ENCODE results near the gene SLC6A1. TPM values are rescaled to one million over a fixed set of nuclear protein-coding genes. Genes with fewer than 3 reads are reported as not detected.

SLC6A1 gene
- total RNA-seq, 2 experiments from 2014 or later: not detected

GRCh38 chr3:11004563-11004962, 12.0 kb downstream of the SLC6A1 start:
- no peaks in the 10 kb centered on the region for H3K79me2 ChIP-seq (ENCODE audit: insufficient read depth, low read depth, low read length)
- BruUV-seq (replicated peaks): no TSS peak
- ChIA-PET POLR2A (interaction anchor here (0.7 kb wide), 1 partner anchor 22 kb away, joined by 3 read pairs; no protein-coding TSS in a partner anchor), CTCF (ENCODE audit: unreplicated experiment) (no interaction called here)
- H3K27ac ChIP-seq (ENCODE audit: low read depth, low read length, poor library complexity, severe bottlenecking): no peak overlapping the region
- H2AFZ ChIP-seq (ENCODE audit: low read length): no peak overlapping the region
- no peak overlapping the region for H3K4me3 ChIP-seq (ENCODE audit: low read depth, low read length, poor library complexity, severe bottlenecking)
- no peak overlapping the region for H3K4me2 ChIP-seq (ENCODE audit: low read length)
- DNase-seq (ENCODE audit: low spot score): no peak
- H4K20me1 ChIP-seq (ENCODE audit: insufficient read depth, low read length): no peaks in the 10 kb centered on the region
- H3K9me2 ChIP-seq (ENCODE audit: insufficient read depth, low read length): no peaks in the 10 kb centered on the region
- no peaks in the 10 kb centered on the region for H3K36me3 ChIP-seq (ENCODE audit: insufficient read depth, low read length)
- no peaks in the 10 kb centered on the region for H3K9me3 ChIP-seq (ENCODE audit: low read length)
- H3K4me1 ChIP-seq (ENCODE audit: insufficient read depth, low read length, poor library complexity, severe bottlenecking): no peaks in the 10 kb centered on the region
- TF ChIP-seq EZH2phosphoT487 (IDR thresholded peaks at IDR 0.05; ENCODE audit: borderline replicate concordance, low read depth, low read length): no peak
- no peak for TF ChIP-seq CTCF (conservative IDR thresholded peaks at IDR 0.05; ENCODE audit: low read length)
- intact Hi-C loops (cut with micrococcal nuclease; ENCODE audit: unreplicated experiment): no loop called here

GRCh38 chr3:11005686-11006256, 13.2 kb downstream of the SLC6A1 start:
- intact Hi-C loops (cut with micrococcal nuclease; ENCODE audit: unreplicated experiment): no loop called here
- H3K9me3 ChIP-seq (ENCODE audit: low read length): no peaks in the 10 kb centered on the region
- ChIA-PET CTCF (ENCODE audit: unreplicated experiment) (no interaction called here), POLR2A (no interaction called here)
- no peaks in the 10 kb centered on the region for H3K79me2 ChIP-seq (ENCODE audit: insufficient read depth, low read depth, low read length)
- H3K27ac ChIP-seq (ENCODE audit: low read depth, low read length, poor library complexity, severe bottlenecking): no peak overlapping the region
- H3K4me2 ChIP-seq (ENCODE audit: low read length): no peak overlapping the region
- H2AFZ ChIP-seq (ENCODE audit: low read length): no peak overlapping the region
- no peak overlapping the region for H3K4me3 ChIP-seq (ENCODE audit: low read depth, low read length, poor library complexity, severe bottlenecking)
- H3K4me1 ChIP-seq (ENCODE audit: insufficient read depth, low read length, poor library complexity, severe bottlenecking): no peaks in the 10 kb centered on the region
- BruUV-seq (replicated peaks): no TSS peak
- TF ChIP-seq EZH2phosphoT487 (IDR thresholded peaks at IDR 0.05; ENCODE audit: borderline replicate concordance, low read depth, low read length) (no peak), CTCF (conservative IDR thresholded peaks at IDR 0.05; ENCODE audit: low read length) (no peak)
- H4K20me1 ChIP-seq (ENCODE audit: insufficient read depth, low read length): no peaks in the 10 kb centered on the region
- no peaks in the 10 kb centered on the region for H3K36me3 ChIP-seq (ENCODE audit: insufficient read depth, low read length)
- DNase-seq (ENCODE audit: low spot score): no peak
- H3K9me2 ChIP-seq (ENCODE audit: insufficient read depth, low read length): no peaks in the 10 kb centered on the region

- Histone ChIP-seq H3K9me2 (ENCODE audit: insufficient read depth, low read length) (no peaks in the 10 kb centered on the region), H4K20me1 (ENCODE audit: insufficient read depth, low read length) (no peaks in the 10 kb centered on the region), H3K79me2 (ENCODE audit: insufficient read depth, low read depth, low read length) (no peaks in the 10 kb centered on the region), H3K4me1 (ENCODE audit: insufficient read depth, low read length, poor library complexity, severe bottlenecking) (no peaks in the 10 kb centered on the region), H3K27ac (ENCODE audit: low read depth, low read length, poor library complexity, severe bottlenecking) (no peak overlapping the region), H3K9me3 (ENCODE audit: low read length) (no peaks in the 10 kb centered on the region), H3K4me3 (ENCODE audit: low read depth, low read length, poor library complexity, severe bottlenecking) (no peak overlapping the region), H3K36me3 (ENCODE audit: insufficient read depth, low read length) (no peaks in the 10 kb centered on the region), H3K4me2 (ENCODE audit: low read length) (no peak overlapping the region), H2AFZ (ENCODE audit: low read length) (no peak overlapping the region)
- ChIA-PET POLR2A (no interaction called here), CTCF (ENCODE audit: unreplicated experiment) (no interaction called here)
- TF ChIP-seq EZH2phosphoT487 (IDR thresholded peaks at IDR 0.05; ENCODE audit: borderline replicate concordance, low read depth, low read length) (no peak), CTCF (conservative IDR thresholded peaks at IDR 0.05; ENCODE audit: low read length) (no peak; the same call in 1 of the 2 replicates)
- DNase-seq (ENCODE audit: low spot score): no peak
- intact Hi-C loops (cut with micrococcal nuclease; ENCODE audit: unreplicated experiment): no loop called here
- no TSS peak for BruUV-seq (replicated peaks)
These were observed 14.7 kb downstream of the SLC6A1 start for GRCh38 chr3:11006986-11007933.
